ENCODE measurements around the gene HES4. TPM values are rescaled to one million over a fixed set of nuclear protein-coding genes. Genes with fewer than 3 reads are reported as not detected.
"Not testable (repeated sequence)": the region's sequence is repeated elsewhere in the genome, so short reads cannot be mapped to it uniquely, and the experiment has no call there.

Gene HES4
- polyA plus RNA-seq, 1 donor (not counting 4 experiments of a cell fraction or from before 2014, with no cell fraction given), result 3.0 TPM

GRCh38 chr1:1013922-1014648 lies 14.2 kb upstream of the HES4 start:
- dilution Hi-C loops (cut with MboI; ENCODE audit: extremely low pct_ligation_motif_present, low sequenced_read_pairs), result no loop called here
- Histone ChIP-seq H3K9ac (ENCODE audit: control insufficient read depth, extremely low read depth, insufficient read depth, low read length) (peak overlapping the region; percentile 83), H3K36me3 (ENCODE audit: control insufficient read depth in 2 of 2, extremely low read depth in 1 of 2, insufficient read depth in 2 of 2, low read length in 2 of 2) (no peaks in the 10 kb centered on the region)

GRCh38 chr1:1013105-1013921 lies 13.4 kb upstream of the HES4 start, which contains the start of gene ISG15:
Gene ISG15 (plus strand): TSS chr1:1013497. CDS start chr1:1013574, 77 bp downstream.
- dilution Hi-C loops (cut with MboI; ENCODE audit: extremely low pct_ligation_motif_present, low sequenced_read_pairs), result no loop called here
- FAIRE-seq, result no peak

More at GRCh38 chr1:1013922-1014648, 14.2 kb upstream of the HES4 start:
- Histone ChIP-seq H3K27me3 (ENCODE audit: control insufficient read depth, extremely low read depth, insufficient read depth, low read length) (no peaks in the 10 kb centered on the region), H3K79me2 (ENCODE audit: control insufficient read depth, insufficient read depth, low read length) (peaks cover 8% of the 10 kb centered on the region), H4K20me1 (ENCODE audit: control insufficient read depth, extremely low read depth, insufficient read depth, low read length) (no peaks in the 10 kb centered on the region), H2AFZ (ENCODE audit: control insufficient read depth, low read length) (peak overlapping the region; percentile 0), H3K9me3 (ENCODE audit: control insufficient read depth, low read depth, low read length) (no peaks in the 10 kb centered on the region), H3K27ac (ENCODE audit: control insufficient read depth, insufficient read depth, low read length) (peak overlapping the region; percentile 85), H3K4me1 (ENCODE audit: control insufficient read depth, extremely low read depth, insufficient read depth, low read length) (peaks cover 12% of the 10 kb centered on the region), H3K4me2 (ENCODE audit: control insufficient read depth, extremely low read depth, insufficient read depth, low read depth, low read length) (peak overlapping the region; percentile 98), H3K9me1 (ENCODE audit: control insufficient read depth, extremely low read depth, insufficient read depth, low read length) (no peaks in the 10 kb centered on the region), H3K4me3 (ENCODE audit: control insufficient read depth in 2 of 3, extremely low read depth in 1 of 3, insufficient read depth in 2 of 3, low read depth in 1 of 3, low read length in 3 of 3) (peak overlapping the region; percentile 66 to 91 (median 71))
- DNase-seq (ENCODE audit: low read depth, low spot score) (no peak), FAIRE-seq (no peak)
- TF ChIP-seq EZH2 (IDR thresholded peaks at IDR 0.05; ENCODE audit: low read length), result no peak
- no peak for TF ChIP-seq CTCF (optimal IDR thresholded peaks at IDR 0.05 in 1 of 3, IDR thresholded peaks at IDR 0.05 in 1 of 3, conservative IDR thresholded peaks at IDR 0.05 in 1 of 3; ENCODE audit: extremely low read depth in 1 of 3, insufficient read depth in 2 of 3, low read length in 3 of 3)

GRCh38 chr1:1012736-1013104 lies 12.8 kb upstream of the HES4 start:
- H2AFZ ChIP-seq (ENCODE audit: control insufficient read depth, low read length), result peak overlapping the region; percentile 72
- peak overlapping the region; percentile 98 for H3K4me2 ChIP-seq (ENCODE audit: control insufficient read depth, extremely low read depth, insufficient read depth, low read depth, low read length)
- H3K79me2 ChIP-seq (ENCODE audit: control insufficient read depth, insufficient read depth, low read length); H4K20me1 ChIP-seq (ENCODE audit: control insufficient read depth, extremely low read depth, insufficient read depth, low read length); H3K9me3 ChIP-seq (ENCODE audit: control insufficient read depth, low read depth, low read length); dilution Hi-C loops (cut with MboI; ENCODE audit: extremely low pct_ligation_motif_present, low sequenced_read_pairs); H3K27me3 ChIP-seq (ENCODE audit: control insufficient read depth, extremely low read depth, insufficient read depth, low read length); DNase-seq (ENCODE audit: low read depth, low spot score); H3K9me1 ChIP-seq (ENCODE audit: control insufficient read depth, extremely low read depth, insufficient read depth, low read length); FAIRE-seq; H3K36me3 ChIP-seq (ENCODE audit: control insufficient read depth in 2 of 2, extremely low read depth in 1 of 2, insufficient read depth in 2 of 2, low read length in 2 of 2): not testable (repeated sequence)
- H3K27ac ChIP-seq (ENCODE audit: control insufficient read depth, insufficient read depth, low read length), result peak overlapping the region; percentile 85
- peak overlapping the region; percentile 83 for H3K9ac ChIP-seq (ENCODE audit: control insufficient read depth, extremely low read depth, insufficient read depth, low read length)
- peak overlapping the region; percentile 66 to 91 (median 71) for H3K4me3 ChIP-seq (ENCODE audit: control insufficient read depth in 2 of 3, extremely low read depth in 1 of 3, insufficient read depth in 2 of 3, low read depth in 1 of 3, low read length in 3 of 3)
- peaks cover 12% of the 10 kb centered on the region for H3K4me1 ChIP-seq (ENCODE audit: control insufficient read depth, extremely low read depth, insufficient read depth, low read length)

More at GRCh38 chr1:1013105-1013921, 13.4 kb upstream of the HES4 start, which contains the start of gene ISG15:
- H4K20me1 ChIP-seq (ENCODE audit: control insufficient read depth, extremely low read depth, insufficient read depth, low read length), result no peaks in the 10 kb centered on the region
- H3K79me2 ChIP-seq (ENCODE audit: control insufficient read depth, insufficient read depth, low read length), result peaks cover 8% of the 10 kb centered on the region
- no peaks in the 10 kb centered on the region for H3K27me3 ChIP-seq (ENCODE audit: control insufficient read depth, extremely low read depth, insufficient read depth, low read length)
- H3K9ac ChIP-seq (ENCODE audit: control insufficient read depth, extremely low read depth, insufficient read depth, low read length), result peak within 1 kb of the TSS; percentile 83
- no peak for DNase-seq (ENCODE audit: low read depth, low spot score)
- H3K36me3 ChIP-seq (ENCODE audit: control insufficient read depth in 2 of 2, extremely low read depth in 1 of 2, insufficient read depth in 2 of 2, low read length in 2 of 2), result no peaks in the 10 kb centered on the region
- TF ChIP-seq EZH2 (IDR thresholded peaks at IDR 0.05; ENCODE audit: low read length) (no peak), CTCF (optimal IDR thresholded peaks at IDR 0.05 in 1 of 3, IDR thresholded peaks at IDR 0.05 in 1 of 3, conservative IDR thresholded peaks at IDR 0.05 in 1 of 3; ENCODE audit: extremely low read depth in 1 of 3, insufficient read depth in 2 of 3, low read length in 3 of 3) (no peak)
- peak within 1 kb of the TSS; percentile 85 for H3K27ac ChIP-seq (ENCODE audit: control insufficient read depth, insufficient read depth, low read length)
- H3K4me1 ChIP-seq (ENCODE audit: control insufficient read depth, extremely low read depth, insufficient read depth, low read length), result peaks cover 12% of the 10 kb centered on the region
- H3K4me2 ChIP-seq (ENCODE audit: control insufficient read depth, extremely low read depth, insufficient read depth, low read depth, low read length), result peak within 1 kb of the TSS; percentile 98
- H3K9me3 ChIP-seq (ENCODE audit: control insufficient read depth, low read depth, low read length), result no peaks in the 10 kb centered on the region
- H2AFZ ChIP-seq (ENCODE audit: control insufficient read depth, low read length), result peak within 1 kb of the TSS; percentile 77
- H3K9me1 ChIP-seq (ENCODE audit: control insufficient read depth, extremely low read depth, insufficient read depth, low read length), result no peaks in the 10 kb centered on the region
- H3K4me3 ChIP-seq (ENCODE audit: control insufficient read depth in 2 of 3, extremely low read depth in 1 of 3, insufficient read depth in 2 of 3, low read depth in 1 of 3, low read length in 3 of 3), result peak within 1 kb of the TSS; percentile 66 to 91 (median 71)
